ENCODE measurements around the gene ACP3. TPM values are rescaled to one million over a fixed set of nuclear protein-coding genes. Genes with fewer than 3 reads are reported as not detected.

The ACP3 gene
- total RNA-seq, 1 donor from 2014 or later = not detected

DNA sequence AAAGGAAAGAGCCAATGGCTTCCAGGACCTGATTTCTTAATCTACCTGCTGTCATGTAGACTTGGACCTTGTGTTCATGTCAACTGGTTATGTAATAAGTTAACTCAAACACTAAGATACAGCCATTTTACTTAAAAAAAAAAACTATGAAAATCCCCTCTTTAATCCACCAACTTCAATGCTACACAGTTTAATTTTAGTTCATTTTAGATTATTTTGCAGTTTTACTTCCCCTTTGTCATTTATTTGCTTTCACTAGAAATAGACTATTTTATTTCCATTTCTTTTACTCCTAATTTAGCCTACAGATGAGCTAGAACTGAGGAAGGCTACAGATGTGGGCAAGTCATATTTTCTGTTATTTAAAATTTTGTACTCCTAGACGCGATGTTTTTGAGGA is 89.4 kb downstream of the ACP3 start:
- no peak overlapping the region for H3K27ac Mint-ChIP-seq
- no peaks in the 10 kb centered on the region for H3K36me3 Mint-ChIP-seq (ENCODE audit: low read depth)
- intact Hi-C loops (cut with micrococcal nuclease) = no loop called here
- H3K4me1 Mint-ChIP-seq (ENCODE audit: low read depth) = no peaks in the 10 kb centered on the region
- H3K9me3 Mint-ChIP-seq = no peaks in the 10 kb centered on the region
- peaks cover 19% of the 10 kb centered on the region for H3K27me3 Mint-ChIP-seq (ENCODE audit: insufficient read depth)
- DNase-seq (ENCODE audit: low spot score) = no peak
- no peak overlapping the region for H3K4me3 Mint-ChIP-seq

DNA sequence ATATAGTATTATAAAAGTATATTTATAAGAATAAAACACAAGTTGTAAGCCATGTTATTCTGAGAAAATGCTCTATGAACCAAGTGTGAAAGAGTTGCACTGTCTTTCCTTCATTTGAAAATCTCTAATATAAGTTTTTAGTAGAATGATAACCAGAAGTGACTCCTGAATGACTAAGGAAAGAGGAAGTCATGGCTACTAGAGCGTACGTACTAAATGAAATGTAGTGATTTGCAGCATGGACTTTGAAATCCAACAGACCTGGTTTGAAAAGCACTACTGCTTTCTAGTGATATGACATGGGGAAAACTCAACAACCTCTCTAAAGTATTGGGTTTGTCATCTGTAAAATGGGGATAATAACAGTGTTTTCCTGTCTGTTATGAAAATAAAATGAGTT is 89.8 kb downstream of the ACP3 start:
- no peak for DNase-seq (ENCODE audit: low spot score)
- Mint-ChIP-seq H3K27me3 (ENCODE audit: insufficient read depth) (peaks cover 19% of the 10 kb centered on the region), H3K27ac (no peak overlapping the region), H3K4me1 (ENCODE audit: low read depth) (no peaks in the 10 kb centered on the region), H3K9me3 (no peaks in the 10 kb centered on the region), H3K4me3 (no peak overlapping the region), H3K36me3 (ENCODE audit: low read depth) (no peaks in the 10 kb centered on the region)
- intact Hi-C loops (cut with micrococcal nuclease) = no loop called here

Other genes with a start within 250 kb of the ACP3 start
- 30.2 and 34.0 TPM in 2 replicates for gene DNAJC13, start 100.1 kb downstream of the ACP3 start, total RNA-seq